ENCODE measurements around the gene RFPL2.

The RFPL2 gene

DNA sequence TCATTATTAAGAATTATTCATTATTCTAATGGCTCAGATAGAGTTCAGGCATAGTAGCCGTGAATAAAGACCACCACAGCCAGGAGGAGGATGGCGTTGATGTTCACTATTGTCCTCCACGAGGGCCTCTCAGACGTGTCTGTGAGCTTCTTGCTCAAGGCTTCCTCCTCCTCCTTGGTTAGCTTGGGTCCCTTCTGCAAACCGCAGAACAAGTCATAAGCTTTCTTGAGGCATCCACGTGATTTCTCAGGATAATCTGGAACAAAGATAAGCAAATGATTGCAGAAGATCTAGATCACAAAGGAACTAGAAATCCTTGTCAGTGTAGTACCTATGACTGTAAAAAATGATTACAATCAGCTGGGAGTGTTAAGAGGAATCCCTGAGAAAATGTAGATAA lies 13.6 kb upstream of the RFPL2 start:
- H3K4me1 Mint-ChIP-seq: no peaks in the 10 kb centered on the region
- peaks cover 8% of the 10 kb centered on the region for H3K27me3 Mint-ChIP-seq
- H3K9me3 Mint-ChIP-seq: peaks cover 2% of the 10 kb centered on the region
- DNase-seq (ENCODE audit: low spot score in 2 of 2) (no peak), ATAC-seq (ENCODE audit: low read depth) (no peak)
- no peak overlapping the region for H3K4me3 Mint-ChIP-seq
- H3K27ac Mint-ChIP-seq: no peak overlapping the region
- H3K36me3 Mint-ChIP-seq: no peaks in the 10 kb centered on the region

DNA sequence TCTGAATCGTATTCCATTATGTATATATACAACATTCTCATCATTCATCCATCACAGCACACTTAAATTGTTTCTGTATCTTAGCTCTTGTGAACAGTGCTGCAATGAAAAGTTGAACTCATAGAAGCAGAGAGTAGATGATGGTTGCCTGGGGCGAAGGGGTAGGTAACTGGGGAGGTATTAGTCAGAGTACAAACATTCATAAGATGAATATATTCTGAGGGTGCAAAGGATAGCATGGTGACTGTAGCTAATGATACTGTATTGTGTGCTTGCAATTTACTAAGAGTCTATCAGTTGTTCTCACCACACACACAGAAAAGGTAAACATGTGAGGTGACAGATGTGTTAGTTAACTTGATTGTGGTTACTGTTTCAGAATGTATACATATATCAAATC lies 12.6 kb upstream of the RFPL2 start:
- DNase-seq (ENCODE audit: low spot score in 2 of 2): no peak
- no peak overlapping the region for H3K27ac Mint-ChIP-seq
- H3K9me3 Mint-ChIP-seq: peaks cover 2% of the 10 kb centered on the region
- H3K4me3 Mint-ChIP-seq: no peak overlapping the region
- H3K27me3 Mint-ChIP-seq: peaks cover 7% of the 10 kb centered on the region
- H3K4me1 Mint-ChIP-seq: no peaks in the 10 kb centered on the region
- no peaks in the 10 kb centered on the region for H3K36me3 Mint-ChIP-seq
- no peak for ATAC-seq (ENCODE audit: low read depth)

DNA sequence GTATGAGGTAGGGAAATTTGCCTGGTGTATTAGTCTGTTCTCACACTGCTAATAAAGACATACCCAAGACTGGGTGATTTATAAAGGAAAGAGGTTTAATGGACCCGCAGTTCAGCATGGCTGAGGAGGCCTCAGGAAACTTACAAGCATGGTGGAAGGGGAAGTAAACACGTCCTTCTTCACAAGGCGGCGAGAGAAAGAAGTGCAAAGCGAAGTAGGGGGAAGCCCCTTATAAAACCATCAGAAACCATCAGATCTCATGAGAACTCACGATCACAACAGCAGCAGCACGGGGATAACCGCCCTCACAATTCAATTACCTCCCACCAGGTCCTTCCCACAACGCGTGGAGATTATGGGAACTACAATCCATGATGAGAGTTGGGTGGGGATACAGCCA lies 12.0 kb upstream of the RFPL2 start:
- Mint-ChIP-seq H3K4me3 (no peak overlapping the region), H3K27me3 (peaks cover 7% of the 10 kb centered on the region), H3K27ac (no peak overlapping the region), H3K36me3 (no peaks in the 10 kb centered on the region), H3K9me3 (peaks cover 2% of the 10 kb centered on the region), H3K4me1 (no peaks in the 10 kb centered on the region)
- DNase-seq (ENCODE audit: low spot score in 2 of 2): no peak
- ATAC-seq (ENCODE audit: low read depth): no peak

DNA sequence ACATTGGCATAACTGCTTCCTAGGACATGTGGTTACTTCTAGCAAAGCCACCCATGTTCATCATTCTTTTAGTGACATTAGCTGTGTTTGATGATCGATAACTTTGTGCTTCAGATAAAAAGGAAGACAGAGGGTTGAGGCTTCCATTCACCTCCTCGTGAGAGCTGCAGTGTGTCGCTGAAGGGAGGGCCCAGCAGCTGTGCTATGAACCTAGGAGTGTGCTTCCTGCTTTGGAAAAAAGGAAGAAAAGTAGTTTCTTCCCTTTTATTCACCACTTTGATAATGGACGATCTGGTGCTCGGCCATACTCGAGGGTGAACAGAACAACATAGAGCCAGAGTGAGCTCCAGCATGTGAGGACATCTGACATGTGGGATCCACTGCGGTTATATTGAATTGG lies 6.1 kb upstream of the RFPL2 start:
- Mint-ChIP-seq H3K27me3 (peaks cover 7% of the 10 kb centered on the region), H3K4me1 (peaks cover 2% of the 10 kb centered on the region), H3K27ac (no peak overlapping the region), H3K4me3 (no peak overlapping the region), H3K9me3 (no peaks in the 10 kb centered on the region), H3K36me3 (no peaks in the 10 kb centered on the region)
- ATAC-seq (ENCODE audit: low read depth) (no peak), DNase-seq (ENCODE audit: low spot score in 2 of 2) (no peak)

DNA sequence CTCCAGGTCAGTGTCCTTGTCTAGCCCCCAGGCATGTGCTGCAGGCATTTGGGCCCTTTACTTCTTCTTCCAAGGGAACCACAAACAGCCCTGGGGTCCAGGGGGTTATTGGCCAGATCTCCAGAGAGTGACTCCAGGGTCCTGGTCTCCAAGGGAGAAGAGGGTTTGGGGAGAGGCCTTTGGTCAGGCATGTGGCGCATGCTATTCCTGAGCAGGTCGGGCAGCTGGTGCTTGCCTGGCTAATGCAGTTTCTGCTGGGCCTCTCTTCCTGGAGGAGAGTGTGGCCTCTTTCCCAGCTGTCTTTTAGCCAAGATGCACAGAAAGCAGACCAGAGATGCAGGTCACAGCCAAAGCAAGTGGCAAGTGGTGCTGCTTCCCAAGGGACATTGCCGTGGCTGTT lies 3.8 kb upstream of the RFPL2 start:
- no peak for DNase-seq (ENCODE audit: low spot score in 2 of 2)
- Mint-ChIP-seq H3K4me1 (peaks cover 2% of the 10 kb centered on the region), H3K4me3 (no peak overlapping the region), H3K9me3 (no peaks in the 10 kb centered on the region), H3K27ac (no peak overlapping the region), H3K27me3 (peaks cover 18% of the 10 kb centered on the region), H3K36me3 (no peaks in the 10 kb centered on the region)
- no peak for ATAC-seq (ENCODE audit: low read depth)

DNA sequence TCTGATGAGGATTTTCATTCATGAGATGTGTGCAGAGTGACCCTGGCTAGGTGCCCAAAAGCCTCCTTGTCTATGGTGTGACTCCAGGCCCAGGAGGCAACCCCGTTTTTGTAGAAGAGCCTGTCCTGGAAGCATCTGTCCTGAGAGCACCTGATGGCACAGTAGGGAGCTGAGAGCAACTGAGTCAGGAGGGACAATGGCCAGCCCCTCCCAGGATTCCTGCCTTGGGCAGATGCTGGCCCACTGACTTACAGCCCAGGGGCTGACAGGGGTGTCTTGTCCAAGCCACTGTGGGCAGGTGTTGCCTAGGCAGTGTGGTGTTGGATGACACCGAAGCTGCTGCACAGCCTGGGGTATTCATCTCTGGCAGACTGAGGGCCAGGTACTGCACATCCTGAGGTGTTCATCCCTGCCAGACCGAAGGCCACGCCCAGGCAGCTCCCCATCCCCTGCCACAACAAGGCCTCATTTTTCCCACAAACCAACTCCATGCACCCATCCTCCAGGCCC lies 3.2 kb upstream of the RFPL2 start:
- no peak for DNase-seq (ENCODE audit: low spot score in 2 of 2)
- Mint-ChIP-seq H3K36me3 (no peaks in the 10 kb centered on the region), H3K4me1 (peaks cover 2% of the 10 kb centered on the region), H3K27ac (no peak overlapping the region), H3K4me3 (no peak overlapping the region), H3K9me3 (no peaks in the 10 kb centered on the region), H3K27me3 (peaks cover 20% of the 10 kb centered on the region)
- ATAC-seq (ENCODE audit: low read depth): no peak

DNA sequence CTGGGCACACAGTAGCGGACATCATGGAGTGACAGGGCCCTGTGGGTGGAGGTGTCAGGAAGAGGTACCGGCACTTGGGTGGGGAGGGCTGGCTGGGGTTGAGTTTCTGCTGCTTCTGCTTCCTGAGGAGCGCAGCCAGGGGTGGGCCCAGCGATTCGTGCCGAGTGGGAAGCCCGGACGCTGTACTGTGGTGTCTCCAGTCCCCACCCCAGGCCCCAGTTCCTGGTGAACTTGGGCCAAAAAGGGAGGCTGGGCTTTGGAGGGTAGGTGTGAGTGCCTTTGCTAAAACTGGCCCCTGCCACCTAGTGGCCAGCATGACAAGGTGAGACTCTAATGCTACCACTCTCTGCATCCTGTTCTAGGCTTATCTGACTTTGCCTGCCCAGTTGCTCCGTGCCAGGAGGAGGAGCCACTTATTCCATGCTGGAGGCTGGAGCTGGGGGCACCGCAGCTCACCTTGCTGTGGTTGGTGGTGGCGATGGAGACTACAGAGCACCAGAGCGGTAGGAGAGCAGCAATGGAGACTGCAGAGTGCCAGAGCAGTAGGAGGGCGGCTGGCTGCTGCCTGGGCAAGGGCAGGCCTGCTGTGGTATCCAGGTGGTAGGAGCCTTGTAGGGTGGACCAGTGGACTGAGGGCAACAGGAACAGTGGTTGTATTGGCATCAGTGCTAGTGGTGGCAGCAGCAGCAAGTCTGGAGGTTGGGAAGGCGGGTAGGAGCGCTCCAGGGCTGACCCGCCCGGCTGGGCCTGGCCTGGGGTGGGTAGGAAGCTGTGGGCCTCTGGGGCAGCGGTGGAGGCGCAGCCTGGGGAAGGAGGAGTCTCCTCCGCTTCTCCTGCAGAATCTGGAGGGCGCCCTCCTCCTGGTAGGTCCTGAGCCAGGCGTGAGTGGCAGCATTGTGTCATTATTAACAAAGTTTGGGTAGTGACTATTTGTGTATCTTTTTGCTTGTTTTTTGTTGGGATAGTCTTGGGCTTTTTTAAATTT lies 2.2 kb upstream of the RFPL2 start:
- Mint-ChIP-seq H3K9me3 (no peaks in the 10 kb centered on the region), H3K27me3 (peaks cover 23% of the 10 kb centered on the region), H3K4me1 (peaks cover 2% of the 10 kb centered on the region), H3K27ac (no peak overlapping the region), H3K4me3 (no peak overlapping the region), H3K36me3 (no peaks in the 10 kb centered on the region)
- DNase-seq (ENCODE audit: low spot score in 2 of 2) (peak in 1 of 2 donors; percentile 18), ATAC-seq (ENCODE audit: low read depth) (peak; percentile 63)

DNA sequence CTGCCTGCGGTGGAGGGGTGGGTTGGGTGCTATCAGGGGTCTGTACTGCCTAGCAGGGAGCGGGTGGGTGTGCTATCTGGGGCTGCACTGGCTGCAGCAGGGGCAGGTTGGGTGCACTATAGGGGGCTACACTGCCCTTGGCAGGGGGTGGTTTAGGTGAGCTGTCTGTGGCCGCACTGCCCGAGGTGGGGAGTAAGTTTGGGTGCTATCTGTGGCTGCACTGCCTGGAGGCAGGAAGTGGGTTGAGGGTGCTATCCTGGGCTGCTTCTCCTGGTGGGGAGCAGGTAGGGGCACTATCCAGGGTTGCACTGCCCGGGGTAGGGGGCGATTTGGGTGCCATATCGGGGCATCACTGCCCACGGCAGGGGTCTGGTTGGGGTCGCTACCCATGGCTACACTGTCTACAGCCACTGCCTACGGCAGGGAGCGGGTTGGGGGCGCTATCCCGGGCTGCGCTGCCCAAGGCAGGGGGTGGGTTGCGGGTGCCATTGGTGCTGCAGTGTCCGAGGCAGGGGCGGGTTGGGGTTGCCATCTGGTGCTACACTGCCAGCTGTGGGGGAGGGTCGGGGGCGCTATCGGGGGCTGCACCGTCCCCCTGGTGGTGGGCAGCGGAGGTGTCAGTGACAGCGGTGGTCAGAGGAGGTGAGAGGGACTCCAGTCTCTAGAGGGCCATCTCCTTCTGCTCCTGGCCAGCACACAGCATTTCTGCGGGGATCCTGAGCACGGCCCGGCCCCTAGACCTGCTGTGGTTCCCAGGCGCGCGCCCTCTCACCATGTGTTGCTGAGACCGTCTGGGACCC lies 1.3 kb upstream of the RFPL2 start:
- Mint-ChIP-seq H3K27ac (no peak overlapping the region), H3K4me1 (peaks cover 2% of the 10 kb centered on the region), H3K9me3 (no peaks in the 10 kb centered on the region), H3K27me3 (peaks cover 24% of the 10 kb centered on the region), H3K4me3 (no peak overlapping the region), H3K36me3 (no peaks in the 10 kb centered on the region)
- no peak for ATAC-seq (ENCODE audit: low read depth)
- DNase-seq (ENCODE audit: low spot score in 2 of 2): no peak

DNA sequence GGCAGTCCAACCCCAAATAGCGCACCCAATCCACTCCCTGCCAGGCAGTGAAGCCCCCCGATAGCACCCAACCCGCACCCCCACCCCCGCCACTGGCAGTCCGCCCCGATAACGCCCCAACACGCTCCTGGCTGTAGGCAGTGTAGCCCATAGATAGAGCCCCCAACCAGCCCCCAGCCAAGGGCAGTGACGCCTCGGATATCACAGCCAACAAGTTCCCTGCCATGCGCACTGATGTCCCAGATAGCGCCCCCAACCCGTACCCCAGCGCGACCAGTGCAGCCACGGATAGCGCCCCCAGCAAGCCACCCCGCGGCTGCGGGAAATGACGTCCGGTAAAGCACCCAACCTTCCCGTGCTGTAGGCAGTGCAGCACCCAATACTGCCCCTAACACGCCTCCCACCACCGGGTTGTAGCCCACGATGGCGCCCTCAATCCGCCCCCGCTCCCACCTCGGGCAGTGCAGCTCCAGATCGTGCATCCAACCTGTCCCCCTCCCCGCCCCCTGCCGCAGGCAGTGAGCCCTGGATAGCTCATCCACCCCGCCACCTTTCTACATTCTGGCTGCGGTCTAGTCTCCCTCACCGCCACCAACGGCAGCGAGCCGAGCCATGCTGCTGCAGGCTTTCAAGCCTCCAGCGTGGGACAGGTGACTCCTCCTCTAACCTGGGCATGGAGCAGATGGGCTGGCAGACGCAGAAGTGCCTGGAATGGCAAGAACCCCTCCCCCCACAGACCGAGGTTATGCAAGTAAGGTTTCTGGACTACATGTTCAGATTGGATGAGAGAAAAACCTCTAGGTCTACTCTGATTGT lies 625 bp downstream of the RFPL2 start:
- H3K27ac Mint-ChIP-seq: no peak overlapping the region
- ATAC-seq (ENCODE audit: low read depth): no peak
- no peaks in the 10 kb centered on the region for H3K9me3 Mint-ChIP-seq
- DNase-seq (ENCODE audit: low spot score in 2 of 2): no peak
- H3K27me3 Mint-ChIP-seq: peaks cover 25% of the 10 kb centered on the region
- H3K4me3 Mint-ChIP-seq: peak overlapping the region; percentile 58
- peaks cover 2% of the 10 kb centered on the region for H3K4me1 Mint-ChIP-seq
- no peaks in the 10 kb centered on the region for H3K36me3 Mint-ChIP-seq

DNA sequence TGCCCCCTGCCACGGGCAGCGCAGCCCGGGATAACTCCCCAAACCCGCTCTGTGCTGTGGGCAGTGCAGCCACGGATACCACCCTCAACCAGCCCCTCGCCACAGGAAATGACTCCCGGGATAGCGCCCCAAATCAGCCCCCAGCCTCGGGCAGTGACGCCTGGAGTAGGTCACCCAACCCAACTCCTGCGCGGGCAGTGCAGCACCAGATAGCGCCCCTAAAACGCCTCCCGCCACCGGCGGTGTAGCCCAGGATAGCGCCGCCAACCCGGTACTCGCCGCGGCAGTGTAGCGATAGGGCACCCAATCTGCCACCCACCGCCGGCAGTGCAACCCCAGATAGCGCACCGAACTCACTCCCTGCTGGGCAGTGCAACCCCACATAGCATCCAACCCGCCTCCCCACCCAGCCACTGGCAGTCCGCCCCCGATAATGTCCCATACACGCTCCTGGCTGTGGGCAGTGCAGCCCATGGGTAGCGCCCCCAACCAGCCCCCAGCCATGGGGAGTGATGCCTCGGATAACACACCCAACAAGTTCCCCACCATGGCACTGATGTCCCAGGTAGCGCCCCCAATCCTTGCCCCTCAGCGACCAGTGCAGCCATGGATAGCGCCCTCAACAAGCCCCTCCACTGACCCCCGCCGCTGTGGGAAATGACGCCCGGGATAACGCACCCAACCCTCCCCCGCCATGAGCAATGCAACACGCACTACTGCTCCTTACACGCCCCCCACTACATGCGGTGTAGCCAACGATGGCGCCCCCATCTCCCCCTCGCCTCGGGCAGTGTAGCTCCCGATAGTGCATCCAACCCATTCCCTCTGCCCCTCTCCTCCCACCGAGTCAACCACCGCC lies 1.5 kb downstream of the RFPL2 start:
- Mint-ChIP-seq H3K27ac (no peak overlapping the region), H3K27me3 (peaks cover 27% of the 10 kb centered on the region), H3K4me3 (no peak overlapping the region), H3K36me3 (no peaks in the 10 kb centered on the region), H3K4me1 (peaks cover 2% of the 10 kb centered on the region), H3K9me3 (no peaks in the 10 kb centered on the region)
- ATAC-seq (ENCODE audit: low read depth): no peak
- DNase-seq (ENCODE audit: low spot score in 2 of 2): no peak

DNA sequence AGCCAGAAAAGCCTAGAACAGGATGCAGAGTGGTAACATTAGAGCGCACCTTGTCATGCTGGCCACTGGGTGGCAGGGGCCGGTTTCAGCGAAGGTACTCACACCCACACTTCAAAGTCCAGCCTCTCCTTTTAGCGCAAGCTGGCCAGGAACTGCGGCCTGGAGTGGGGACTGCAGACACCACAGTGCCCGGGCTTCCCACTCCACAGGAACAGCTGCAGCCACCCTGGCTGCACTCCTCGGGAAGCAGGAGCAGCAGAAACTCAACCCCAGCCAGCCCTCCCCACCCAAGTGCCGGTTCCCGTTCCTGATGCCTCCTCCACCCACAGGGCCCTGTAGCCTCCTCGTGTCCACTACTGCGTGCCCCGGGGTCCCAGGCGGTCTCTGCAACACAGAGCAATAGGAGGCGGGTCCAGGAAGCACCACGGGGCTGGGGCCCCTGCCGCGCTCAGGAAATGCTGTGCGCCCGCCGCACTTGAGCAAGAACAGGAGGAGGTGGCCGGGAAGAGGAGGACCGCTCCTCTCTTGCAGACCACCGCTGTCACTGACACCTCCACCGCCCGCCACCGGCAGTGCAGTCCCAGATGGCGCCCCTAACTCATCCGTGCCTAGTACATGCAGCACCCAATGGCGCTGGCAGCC lies 2.2 kb downstream of the RFPL2 start:
- Mint-ChIP-seq H3K4me1 (peaks cover 2% of the 10 kb centered on the region), H3K4me3 (no peak overlapping the region), H3K9me3 (peaks cover 1% of the 10 kb centered on the region), H3K27me3 (peaks cover 30% of the 10 kb centered on the region), H3K27ac (no peak overlapping the region), H3K36me3 (no peaks in the 10 kb centered on the region)
- ATAC-seq (ENCODE audit: low read depth) (no peak), DNase-seq (ENCODE audit: low spot score in 2 of 2) (no peak)

DNA sequence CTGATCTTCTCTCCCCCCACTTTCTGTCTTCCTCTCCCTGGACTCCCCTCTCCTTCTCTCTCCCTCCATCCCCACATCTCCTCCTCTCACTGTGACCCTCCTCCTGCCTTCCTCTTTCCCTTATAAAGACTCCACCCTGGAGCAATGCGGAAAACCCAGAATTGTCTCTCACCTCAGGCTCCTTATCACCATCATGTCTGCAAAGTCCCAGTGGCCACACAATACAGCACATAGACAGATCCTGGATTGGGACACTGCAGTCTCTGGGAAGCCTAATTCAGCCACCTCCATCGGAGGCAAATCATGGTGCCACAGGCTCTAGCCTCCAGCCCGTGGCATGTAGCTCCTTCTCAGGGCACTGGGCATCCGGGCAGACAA lies 2.7 kb downstream of the RFPL2 start:
- Mint-ChIP-seq H3K27me3 (peaks cover 31% of the 10 kb centered on the region), H3K27ac (no peak overlapping the region), H3K9me3 (peaks cover 1% of the 10 kb centered on the region), H3K36me3 (no peaks in the 10 kb centered on the region), H3K4me1 (peaks cover 2% of the 10 kb centered on the region), H3K4me3 (no peak overlapping the region)
- ATAC-seq (ENCODE audit: low read depth): no peak
- DNase-seq (ENCODE audit: low spot score in 2 of 2): no peak

DNA sequence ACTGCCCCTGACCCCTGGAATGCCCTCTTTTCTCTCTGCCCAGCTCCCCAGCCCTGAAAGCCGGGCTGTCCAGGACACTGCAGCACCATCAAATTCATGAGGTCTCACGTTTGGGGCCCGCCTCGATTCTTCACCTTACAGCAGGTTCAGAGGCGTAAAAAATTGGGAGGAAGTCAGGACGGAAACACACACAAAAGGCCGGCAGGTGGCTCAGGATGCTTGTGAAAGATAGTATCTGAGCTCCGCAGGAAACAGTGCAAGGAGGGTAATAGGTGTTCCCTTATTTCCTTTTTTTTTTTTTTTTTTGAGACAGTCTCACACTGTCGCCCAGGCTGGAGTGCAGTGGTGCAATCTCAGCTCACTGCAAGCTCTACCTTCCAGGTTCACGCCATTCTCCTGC lies 4.1 kb downstream of the RFPL2 start:
- no peak for DNase-seq (ENCODE audit: low spot score in 2 of 2)
- Mint-ChIP-seq H3K4me3 (no peak overlapping the region), H3K4me1 (no peaks in the 10 kb centered on the region), H3K9me3 (peaks cover 1% of the 10 kb centered on the region), H3K27ac (no peak overlapping the region), H3K36me3 (no peaks in the 10 kb centered on the region), H3K27me3 (peaks cover 30% of the 10 kb centered on the region)
- no peak for ATAC-seq (ENCODE audit: low read depth)

Data from memory B cell (primary cell).